H1 (cell line): ENCODE results near the gene ERICH2. TPM values are rescaled to one million over a fixed set of nuclear protein-coding genes. Genes with fewer than 3 reads are reported as not detected.

Source experiments
- BRCA1 ChIP-seq: IDR thresholded peaks from 2 replicates; pipeline ENCODE4 v1.6.1; 2012; ENCODE audit warnings: low read depth, low read length, improper control_type of control experiment
- EP300 ChIP-seq, 2 experiments: IDR thresholded peaks; 1 replicate in 1 of 2; 2 replicates in 1 of 2; pipeline ENCODE4 v1.6.1; 2011 to 2012; ENCODE audit warnings: low read depth in 2 of 2, low read length in 2 of 2, mild to moderate bottlenecking in 2 of 2, borderline replicate concordance in 1 of 2, inconsistent platforms in 1 of 2, moderate library complexity in 1 of 2
- JUN ChIP-seq: IDR thresholded peaks from 2 replicates; pipeline ENCODE4 v1.6.1; 2011; ENCODE audit warnings: low read depth, mild to moderate bottlenecking, improper control_type of control experiment, low read length
- RAD21 ChIP-seq, 2 experiments: IDR thresholded peaks in 1 of 2; conservative IDR thresholded peaks in 1 of 2; 2 replicates each; pipeline ENCODE4 v1.6.1; 2011; ENCODE audit warnings: low read depth in 2 of 2, low read length in 2 of 2, improper control_type of control experiment in 1 of 2, inconsistent platforms in 1 of 2, mild to moderate bottlenecking in 1 of 2, moderate library complexity in 1 of 2
- polyA plus RNA-seq, 7 experiments: library from polyadenylated mRNA; depleted of rRNA in 3 of 7; stranded (reverse) in 5 of 7; unstranded in 2 of 7; fragments of >200 nt in 5 of 7; fragments of 200-250 nt in 2 of 7; gene quantifications; 1 replicate in 5 of 7; 2 replicates in 1 of 7; 4 replicates in 1 of 7; pipeline versions ENCODE4 v1.2.1 to v1.2.3, GENCODE V29; 2011 to 2013; ENCODE audit warnings: missing spikeins in 2 of 7, mixed read lengths in 2 of 7
- total RNA-seq: library from RNA; stranded (reverse); fragmentation: NEBNext Ultra II Directional; extraction: Animal tissue kit (Norgen Biotek cat#: 25700); gene quantifications from 2 replicates; pipeline ENCODE4 v1.2.1, GENCODE V29; 2021
- TF ChIP-seq, protein P1 (sequence below): IDR thresholded peaks from 2 replicates; pipeline ENCODE4 v1.6.1; 2012; ENCODE audit warnings: inconsistent platforms

Gene ERICH2
- total and polyA plus RNA-seq, 2 of the 8 experiments (the other 6 are each of a cell fraction or from before 2014, with no cell fraction given): 0.20 to 2.1 TPM

DNA sequence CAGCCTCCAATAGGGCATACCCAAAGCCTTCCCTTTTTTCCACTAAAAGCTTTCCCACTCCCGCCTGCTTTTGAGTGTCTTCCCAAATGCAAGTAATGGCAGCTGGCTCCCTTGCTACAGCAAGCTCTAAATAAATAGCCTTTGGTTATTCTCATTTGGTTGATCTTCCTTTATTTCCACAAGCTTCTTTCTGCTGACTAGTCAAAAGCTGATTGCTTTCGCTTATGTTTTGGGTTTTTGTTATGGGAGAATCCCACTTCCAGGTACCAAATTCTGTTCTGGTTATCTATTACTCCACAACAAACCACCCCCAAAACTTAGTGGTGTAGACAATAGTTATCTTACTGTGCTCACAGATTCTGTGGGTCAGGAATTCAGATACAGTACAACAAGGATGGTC lies 32.8 kb upstream of the ERICH2 start (continued):
- TF ChIP-seq, protein P1, sequence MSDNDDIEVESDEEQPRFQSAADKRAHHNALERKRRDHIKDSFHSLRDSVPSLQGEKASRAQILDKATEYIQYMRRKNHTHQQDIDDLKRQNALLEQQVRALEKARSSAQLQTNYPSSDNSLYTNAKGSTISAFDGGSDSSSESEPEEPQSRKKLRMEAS: no peak
- TF ChIP-seq BRCA1 (no peak), EP300 (IDR thresholded peaks at IDR 0.05; ENCODE audit: borderline replicate concordance in 1 of 2, low read depth in 2 of 2, low read length in 2 of 2) (no peak), JUN (no peak), RAD21 (IDR thresholded peaks at IDR 0.05 in 1 of 2, conservative IDR thresholded peaks at IDR 0.05 in 1 of 2; ENCODE audit: low read depth in 2 of 2, low read length in 2 of 2) (no peak)
- TF ChIP-seq, all 59 proteins: peak for 0
